Neuronal stem cell (in vitro differentiated cells): Measurements from ENCODE around the gene ATG14. TPM values are rescaled to one million over a fixed set of nuclear protein-coding genes. Genes with fewer than 3 reads are reported as not detected.

Experiments
- small RNA-seq: library from polyadenylated mRNA; stranded (forward); fragments of <200 nt; extraction: miRNeasy Mini kit (QIAGEN cat#:217004); gene quantifications from one replicate; pipeline ENCODE3, GENCODE V24; 2013; ENCODE audit not compliant: insufficient read depth

The ATG14 gene

Small RNA genes lying within 50 kb of the gene (small RNA-seq; reads per million reads assigned to genes)
- not detected for gene AL356801.1
